Measurements from ENCODE around the gene SORCS1. TPM values are rescaled to one million over a fixed set of nuclear protein-coding genes. Genes with fewer than 3 reads are reported as not detected.

The SORCS1 gene
- total and polyA plus RNA-seq, 2 of the 8 experiments (the other 6 are each of a cell fraction or from before 2014, with no cell fraction given): 4.1 to 4.6 TPM

DNA sequence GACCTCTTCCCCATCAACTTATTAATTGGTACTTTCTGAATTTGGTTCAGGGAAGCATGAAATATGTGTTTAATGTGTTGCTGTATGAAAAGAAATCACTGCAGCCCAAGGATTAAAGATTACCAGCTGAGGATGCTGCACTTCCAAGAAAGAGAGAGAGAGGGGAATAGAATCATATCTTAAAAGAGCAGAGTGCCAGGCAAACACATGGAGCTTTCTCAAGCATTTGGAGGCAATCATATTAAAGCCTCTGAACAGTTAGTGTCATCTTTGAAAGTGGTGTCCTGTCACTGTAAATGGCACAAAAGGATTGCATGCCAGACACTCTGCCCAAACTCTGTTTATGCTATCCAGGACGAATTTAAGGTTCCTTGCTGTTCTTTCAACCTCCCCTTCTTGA lies 386.7 kb downstream of the SORCS1 start (continued):
- no peak for TF ChIP-seq BRCA1 (IDR thresholded peaks at IDR 0.05; ENCODE audit: low read depth, low read length)
